ENCODE measurements around the gene FBXL12.
A peak's percentile ranks its signal among the peaks of the same experiment; 100 is the strongest.

The FBXL12 gene

GRCh38 chr19:9768175-9769112 is 50.4 kb downstream of the FBXL12 start, which contains the start of gene ZNF846 (continued):
- TF ChIP-seq, protein P1, sequence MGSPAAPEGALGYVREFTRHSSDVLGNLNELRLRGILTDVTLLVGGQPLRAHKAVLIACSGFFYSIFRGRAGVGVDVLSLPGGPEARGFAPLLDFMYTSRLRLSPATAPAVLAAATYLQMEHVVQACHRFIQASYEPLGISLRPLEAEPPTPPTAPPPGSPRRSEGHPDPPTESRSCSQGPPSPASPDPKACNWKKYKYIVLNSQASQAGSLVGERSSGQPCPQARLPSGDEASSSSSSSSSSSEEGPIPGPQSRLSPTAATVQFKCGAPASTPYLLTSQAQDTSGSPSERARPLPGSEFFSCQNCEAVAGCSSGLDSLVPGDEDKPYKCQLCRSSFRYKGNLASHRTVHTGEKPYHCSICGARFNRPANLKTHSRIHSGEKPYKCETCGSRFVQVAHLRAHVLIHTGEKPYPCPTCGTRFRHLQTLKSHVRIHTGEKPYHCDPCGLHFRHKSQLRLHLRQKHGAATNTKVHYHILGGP (tag by site-specific recombination; IDR thresholded peaks at IDR 0.05), result no peak
- 0 out of 2 replicates have a peak, but pooled peaks have one; percentile 3 for TF ChIP-seq ATF2 (tag by site-specific recombination; IDR thresholded peaks at IDR 0.05; ENCODE audit: low read depth)
